Activated naive CD4-positive, alpha-beta T cell treated with anti-CD3 and anti-CD28 coated beads for 36 hours (primary cell): ENCODE results near the gene PRR36. TPM values are rescaled to one million over a fixed set of nuclear protein-coding genes. Genes with fewer than 3 reads are reported as not detected.

Source experiments
- CTCF ChIA-PET: fragments of 350-600 bp; sonication (Branson Sonifier 250); formaldehyde crosslinking; loops from one replicate; lab custom pipeline; 2021; ENCODE audit warnings: antibody characterized with exemption; lab: Charles Lee
- DNase-seq: peaks from one replicate; pipeline ENCODE4 v3.0.0-alpha.2; 2020
- H3K27ac Mint-ChIP-seq: one replicate; pipeline ENCODE4 v1.8.0; 2021; ENCODE audit warnings: mild to moderate bottlenecking, mixed read lengths
- H3K27me3 Mint-ChIP-seq: one replicate; pipeline ENCODE4 v1.8.0; 2021; ENCODE audit warnings: low read depth, mixed read lengths
- H3K36me3 Mint-ChIP-seq: one replicate; pipeline ENCODE4 v1.8.0; 2021; ENCODE audit warnings: low read depth, mixed read lengths
- H3K4me1 Mint-ChIP-seq: one replicate; pipeline ENCODE4 v1.8.0; 2021; ENCODE audit warnings: low read depth, mixed read lengths
- H3K4me3 Mint-ChIP-seq: one replicate; pipeline ENCODE4 v1.8.0; 2021; ENCODE audit warnings: mild to moderate bottlenecking, moderate library complexity, mixed read lengths
- H3K9me3 Mint-ChIP-seq: one replicate; pipeline ENCODE4 v1.8.0; 2021; ENCODE audit warnings: mixed read lengths
- intact Hi-C: fragments of 100-400 bp; cut with micrococcal nuclease; formaldehyde crosslinking; loops from one replicate; pipeline ENCODE4 v1.15.1; 2023
- total RNA-seq, 2 experiments: library from RNA; stranded (reverse); gene quantifications; one replicate each; pipeline ENCODE4 v1.2.3, GENCODE V29; 2021

Gene PRR36
- total RNA-seq, 2 experiments from 2014 or later = 0.07 to 0.12 TPM

DNA sequence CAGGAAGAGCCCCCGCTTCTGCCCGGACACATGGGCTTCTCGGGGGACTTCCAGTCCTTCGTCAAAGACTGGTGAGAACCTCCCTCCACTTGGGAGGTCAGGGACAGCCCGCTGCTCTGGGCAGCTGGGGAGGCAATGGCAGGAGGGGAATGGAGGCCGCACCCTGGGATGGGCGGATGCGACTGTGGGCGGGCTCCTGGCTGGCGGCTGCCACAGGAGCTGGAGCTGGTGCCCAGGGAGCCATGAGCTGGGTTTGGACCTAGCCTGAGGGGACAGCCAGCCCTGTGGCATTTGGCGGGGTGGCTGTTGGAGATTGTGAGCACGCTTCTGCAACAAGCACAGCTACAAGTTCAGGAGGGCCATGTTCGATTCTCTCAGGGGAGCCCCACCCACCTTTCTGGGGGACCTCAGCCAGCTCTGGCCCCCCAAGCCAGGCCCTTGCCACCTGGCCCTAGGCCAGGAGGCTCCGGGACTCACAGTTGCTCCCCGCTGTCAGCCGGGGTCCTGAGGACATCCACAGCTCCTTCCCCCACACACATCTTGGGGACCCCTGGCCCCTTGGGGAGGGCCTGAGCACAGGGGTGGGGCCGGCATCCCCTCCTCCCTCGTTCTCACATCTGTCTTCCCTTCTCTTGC lies 37.4 kb upstream of the PRR36 start:
- no peaks in the 10 kb centered on the region for H3K9me3 Mint-ChIP-seq
- peaks cover 12% of the 10 kb centered on the region for H3K36me3 Mint-ChIP-seq
- CTCF ChIA-PET = no interaction called here
- intact Hi-C loops = no loop called here
- peaks cover 9% of the 10 kb centered on the region for H3K4me1 Mint-ChIP-seq
- no peak for DNase-seq
- no peak overlapping the region for H3K4me3 Mint-ChIP-seq
- H3K27ac Mint-ChIP-seq = no peak overlapping the region
- H3K27me3 Mint-ChIP-seq = peaks cover 12% of the 10 kb centered on the region

DNA sequence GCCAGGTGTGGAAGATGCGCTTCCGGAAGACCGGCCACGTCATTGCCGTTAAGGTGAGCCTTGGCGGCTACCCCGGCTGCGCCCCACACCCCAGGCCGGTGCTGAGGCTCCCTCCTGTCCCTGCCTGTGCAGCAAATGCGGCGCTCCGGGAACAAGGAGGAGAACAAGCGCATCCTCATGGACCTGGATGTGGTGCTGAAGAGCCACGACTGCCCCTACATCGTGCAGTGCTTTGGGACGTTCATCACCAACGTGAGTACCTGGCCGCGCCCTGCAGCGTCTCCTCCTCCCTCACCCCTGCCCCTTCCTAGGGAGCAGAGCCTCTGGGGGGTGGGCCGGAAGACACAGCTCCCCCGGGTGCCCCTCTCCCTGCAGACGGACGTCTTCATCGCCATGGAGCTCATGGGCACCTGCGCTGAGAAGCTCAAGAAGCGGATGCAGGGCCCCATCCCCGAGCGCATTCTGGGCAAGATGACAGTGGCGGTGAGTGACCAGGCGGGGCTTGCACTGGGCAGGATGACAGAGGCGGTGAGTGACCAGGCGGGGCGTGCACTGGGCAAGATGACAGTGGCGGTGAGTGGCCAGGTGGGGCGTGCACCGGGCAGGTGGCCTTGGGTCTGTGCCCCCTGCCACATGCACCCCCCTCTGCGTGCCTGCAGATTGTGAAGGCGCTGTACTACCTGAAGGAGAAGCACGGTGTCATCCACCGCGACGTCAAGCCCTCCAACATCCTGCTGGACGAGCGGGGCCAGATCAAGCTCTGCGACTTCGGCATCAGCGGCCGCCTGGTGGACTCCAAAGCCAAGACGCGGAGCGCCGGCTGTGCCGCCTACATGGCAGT lies 36.4 kb upstream of the PRR36 start:
- no peaks in the 10 kb centered on the region for H3K9me3 Mint-ChIP-seq
- CTCF ChIA-PET = no interaction called here
- no peak for DNase-seq
- H3K27ac Mint-ChIP-seq = no peak overlapping the region
- H3K36me3 Mint-ChIP-seq = peaks cover 15% of the 10 kb centered on the region
- H3K4me1 Mint-ChIP-seq = peaks cover 14% of the 10 kb centered on the region
- no peak overlapping the region for H3K4me3 Mint-ChIP-seq
- intact Hi-C loops = no loop called here
- peaks cover 8% of the 10 kb centered on the region for H3K27me3 Mint-ChIP-seq

DNA sequence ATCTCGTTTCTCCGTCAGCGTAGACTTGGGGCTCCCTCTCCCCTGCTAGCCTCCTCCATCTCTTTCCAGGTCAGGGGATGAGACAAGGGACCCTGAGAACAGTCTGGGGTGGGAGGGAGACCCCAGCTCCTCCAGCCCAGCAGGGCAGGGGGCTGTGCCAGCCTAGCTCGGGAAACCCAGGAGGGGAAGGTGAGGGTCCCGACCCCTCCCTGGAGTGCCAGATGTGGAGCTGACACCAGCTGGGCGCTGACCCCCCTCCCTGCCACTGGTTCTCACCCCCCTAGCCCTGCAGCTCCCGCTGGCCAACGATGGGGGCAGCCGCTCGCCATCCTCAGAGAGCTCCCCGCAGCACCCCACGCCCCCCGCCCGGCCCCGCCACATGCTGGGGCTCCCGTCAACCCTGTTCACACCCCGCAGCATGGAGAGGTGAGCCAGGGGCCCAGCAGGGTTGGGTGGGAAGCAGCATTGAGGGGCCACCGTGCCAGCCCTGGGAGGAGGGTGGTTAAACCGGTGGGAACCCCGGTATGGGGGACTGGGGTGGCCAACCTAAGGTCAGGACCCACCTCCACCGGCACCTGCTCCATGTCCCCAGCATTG lies 35.4 kb upstream of the PRR36 start:
- H3K4me3 Mint-ChIP-seq = no peak overlapping the region
- H3K27me3 Mint-ChIP-seq = no peaks in the 10 kb centered on the region
- intact Hi-C loops = no loop called here
- peaks cover 20% of the 10 kb centered on the region for H3K36me3 Mint-ChIP-seq
- CTCF ChIA-PET = interaction anchor here (0.5 to 0.9 kb wide), 2 partner anchors 41 to 285 kb away, joined by 3 to 4 read pairs; no protein-coding TSS in a partner anchor
- no peaks in the 10 kb centered on the region for H3K9me3 Mint-ChIP-seq
- no peak overlapping the region for H3K27ac Mint-ChIP-seq
- DNase-seq = no peak
- H3K4me1 Mint-ChIP-seq = peaks cover 21% of the 10 kb centered on the region

DNA sequence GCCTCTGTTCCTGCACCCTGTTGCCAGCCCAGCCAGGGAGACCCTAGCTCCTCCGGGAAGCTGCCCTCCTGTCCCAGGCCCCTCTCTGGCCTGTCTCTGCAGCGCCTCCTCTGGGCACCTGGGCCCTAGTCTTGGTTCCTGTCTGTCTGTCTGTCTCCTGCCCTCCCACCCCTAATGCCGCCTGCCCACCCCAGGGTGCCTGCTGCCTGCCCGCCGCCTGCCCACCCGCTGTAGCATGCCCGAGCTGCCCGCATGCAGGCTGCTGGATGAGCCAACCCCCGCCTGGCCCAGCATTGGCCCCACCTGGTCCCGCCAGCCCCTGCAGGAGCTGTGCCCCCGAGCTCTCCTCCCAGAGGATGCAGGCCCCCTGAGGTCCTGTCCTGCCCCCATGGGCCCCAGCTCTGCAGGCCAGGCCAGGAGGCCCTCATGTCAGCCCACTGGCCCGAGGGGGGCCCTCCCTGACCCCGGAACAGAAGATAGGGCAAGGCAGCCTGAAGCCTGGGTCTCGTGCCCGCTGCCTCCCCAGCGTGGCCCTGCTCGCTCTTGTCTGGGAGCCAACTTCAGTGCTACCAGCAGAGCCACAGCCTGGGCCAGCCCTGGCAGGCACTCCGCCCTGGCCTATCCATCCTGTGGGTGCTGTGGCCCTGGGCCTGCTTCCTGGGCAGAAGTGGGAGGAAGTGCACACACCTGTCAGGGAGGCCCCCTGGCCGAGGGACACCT lies 34.7 kb upstream of the PRR36 start:
- CTCF ChIA-PET = interaction anchor here (0.9 kb wide), 1 partner anchor 40 kb away, joined by 4 read pairs; no protein-coding TSS in a partner anchor
- no peak for DNase-seq
- no peaks in the 10 kb centered on the region for H3K27me3 Mint-ChIP-seq
- no peak overlapping the region for H3K27ac Mint-ChIP-seq
- H3K4me1 Mint-ChIP-seq = peaks cover 21% of the 10 kb centered on the region
- intact Hi-C loops = no loop called here
- H3K9me3 Mint-ChIP-seq = no peaks in the 10 kb centered on the region
- H3K36me3 Mint-ChIP-seq = peaks cover 20% of the 10 kb centered on the region
- no peak overlapping the region for H3K4me3 Mint-ChIP-seq

DNA sequence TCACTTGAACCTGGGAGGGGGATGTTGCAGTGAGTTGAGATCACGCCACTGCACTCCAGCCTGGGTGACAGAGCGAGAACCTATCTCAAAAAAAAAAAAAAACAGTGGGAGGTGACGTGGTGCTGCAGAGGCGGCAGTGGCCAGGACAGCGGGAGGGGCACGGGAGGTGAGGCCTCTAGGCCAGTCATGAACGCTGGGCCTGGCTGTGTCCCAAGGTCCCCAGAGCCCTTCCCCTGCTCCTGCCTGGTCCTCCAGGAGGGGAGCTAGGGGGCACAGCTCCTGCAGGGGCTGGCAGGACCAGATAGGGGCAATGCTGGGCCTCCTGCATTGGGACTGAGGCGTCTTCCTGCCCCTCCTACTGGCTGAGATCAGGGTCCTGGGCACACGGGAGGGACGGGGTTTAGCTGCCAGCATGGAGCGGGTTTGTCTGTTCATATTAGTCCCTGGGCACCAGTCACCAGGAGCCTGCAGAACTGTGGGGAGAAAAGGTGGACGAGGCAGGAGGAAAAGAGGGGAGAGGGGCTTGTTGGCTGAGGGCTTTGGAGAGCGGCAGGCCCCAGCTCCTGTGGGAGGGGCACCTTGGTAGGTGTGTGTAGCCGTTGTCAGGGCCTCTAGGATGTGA lies 34.0 kb upstream of the PRR36 start:
- Mint-ChIP-seq H3K9me3 (no peaks in the 10 kb centered on the region), H3K4me3 (no peak overlapping the region), H3K27ac (no peak overlapping the region), H3K4me1 (peaks cover 21% of the 10 kb centered on the region), H3K36me3 (peaks cover 22% of the 10 kb centered on the region), H3K27me3 (no peaks in the 10 kb centered on the region)
- intact Hi-C loops = no loop called here
- DNase-seq = no peak
- CTCF ChIA-PET = interaction anchor here (0.9 kb wide), 1 partner anchor 40 kb away, joined by 4 read pairs; no protein-coding TSS in a partner anchor

DNA sequence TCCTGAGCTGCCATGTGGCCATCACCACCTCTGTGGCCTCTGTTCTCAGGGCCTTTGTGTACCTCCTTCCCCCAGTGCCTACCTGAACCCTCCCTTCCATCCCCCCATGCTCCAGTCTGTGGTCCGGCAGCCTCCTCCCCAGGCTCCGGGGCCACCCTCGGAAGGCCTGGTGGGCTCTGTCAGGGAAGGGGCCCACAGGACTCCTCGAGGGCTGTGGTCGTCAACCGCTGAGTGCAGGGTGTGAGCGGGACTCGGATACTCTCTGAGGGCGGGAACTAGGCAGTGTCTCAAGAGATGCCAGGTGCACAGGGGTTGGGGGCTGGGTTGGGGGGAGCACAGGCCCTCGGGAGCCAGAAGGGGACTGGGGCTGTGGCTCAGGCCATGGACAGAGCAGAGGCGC lies 33.4 kb upstream of the PRR36 start:
- intact Hi-C loops = no loop called here
- CTCF ChIA-PET = no interaction called here
- Mint-ChIP-seq H3K36me3 (peaks cover 20% of the 10 kb centered on the region), H3K4me1 (peaks cover 22% of the 10 kb centered on the region), H3K9me3 (no peaks in the 10 kb centered on the region), H3K27ac (peak overlapping the region; percentile 53), H3K4me3 (no peak overlapping the region), H3K27me3 (no peaks in the 10 kb centered on the region)
- no peak for DNase-seq

DNA sequence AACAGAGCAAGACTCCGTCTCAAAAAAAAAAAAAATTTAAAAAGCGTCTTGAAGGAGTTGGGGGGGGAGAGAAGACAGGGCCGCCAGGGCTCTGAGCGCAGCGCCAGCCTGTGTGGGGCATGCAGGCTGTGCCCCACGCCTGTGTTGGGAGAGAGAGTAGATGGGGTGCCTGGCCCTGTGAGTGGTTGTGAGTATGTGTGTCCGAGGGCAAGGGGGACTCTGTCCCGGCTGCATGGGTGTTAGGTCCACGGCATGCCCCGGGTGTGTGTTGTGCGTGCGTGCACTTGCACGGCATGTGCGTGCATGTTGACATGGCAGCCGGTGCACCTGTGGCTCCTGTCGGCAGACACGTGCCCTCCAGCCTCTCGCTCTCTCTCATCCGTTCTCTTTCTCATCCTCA lies 32.9 kb upstream of the PRR36 start:
- intact Hi-C loops = no loop called here
- Mint-ChIP-seq H3K4me3 (no peak overlapping the region), H3K9me3 (no peaks in the 10 kb centered on the region), H3K27ac (peak overlapping the region; percentile 53), H3K4me1 (peaks cover 24% of the 10 kb centered on the region), H3K27me3 (no peaks in the 10 kb centered on the region), H3K36me3 (peaks cover 19% of the 10 kb centered on the region)
- CTCF ChIA-PET = interaction anchor here (0.6 kb wide), 1 partner anchor 343 kb away, joined by 3 read pairs; no protein-coding TSS in a partner anchor
- no peak for DNase-seq

DNA sequence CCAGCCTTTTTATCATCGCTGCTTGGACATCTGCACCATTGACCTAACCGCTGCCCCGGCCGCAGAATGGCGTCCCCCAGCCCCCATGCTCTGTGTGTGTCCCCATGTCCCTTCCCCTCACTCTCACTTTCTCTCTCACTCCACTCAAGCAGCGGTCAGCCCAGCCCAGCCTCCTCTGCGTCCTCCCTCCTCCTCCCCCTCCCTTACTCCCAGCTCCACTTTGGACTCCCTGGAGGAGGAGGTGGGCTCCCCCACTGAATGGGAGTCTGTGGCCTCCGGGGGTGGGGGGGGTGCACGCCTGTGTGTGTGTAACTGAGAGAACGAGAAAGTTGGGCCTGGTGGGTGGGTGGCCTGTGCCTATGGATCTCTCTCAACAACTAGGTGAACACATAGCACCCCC lies 31.7 kb upstream of the PRR36 start:
- H3K27ac Mint-ChIP-seq = no peak overlapping the region
- intact Hi-C loops = no loop called here
- H3K9me3 Mint-ChIP-seq = no peaks in the 10 kb centered on the region
- H3K4me1 Mint-ChIP-seq = peaks cover 24% of the 10 kb centered on the region
- no peaks in the 10 kb centered on the region for H3K27me3 Mint-ChIP-seq
- DNase-seq = no peak
- CTCF ChIA-PET = no interaction called here
- H3K4me3 Mint-ChIP-seq = peak overlapping the region; percentile 66
- peaks cover 16% of the 10 kb centered on the region for H3K36me3 Mint-ChIP-seq

DNA sequence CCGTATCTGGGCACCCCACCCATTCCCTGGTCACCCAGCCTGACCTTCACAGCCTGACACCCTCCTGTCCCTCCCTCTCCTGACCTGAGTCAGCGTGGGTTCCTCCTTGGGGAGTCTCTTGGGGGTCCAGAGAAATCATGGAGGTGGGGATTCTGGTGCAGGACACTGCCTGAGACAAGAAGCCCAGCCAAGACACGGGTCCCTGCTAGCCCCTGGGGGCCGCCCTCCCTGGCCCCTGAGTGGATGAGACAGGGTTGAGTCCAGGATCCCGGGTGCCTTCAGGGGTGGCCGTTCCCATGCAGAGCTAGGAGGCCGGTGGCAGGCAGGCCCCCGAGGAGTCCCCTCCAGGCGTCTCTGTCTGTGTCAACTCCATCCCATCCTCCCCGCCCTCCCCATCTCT lies 31.1 kb upstream of the PRR36 start:
- no peaks in the 10 kb centered on the region for H3K9me3 Mint-ChIP-seq
- CTCF ChIA-PET = no interaction called here
- intact Hi-C loops = no loop called here
- no peaks in the 10 kb centered on the region for H3K27me3 Mint-ChIP-seq
- H3K4me3 Mint-ChIP-seq = peak overlapping the region; percentile 80
- peaks cover 24% of the 10 kb centered on the region for H3K4me1 Mint-ChIP-seq
- no peak for DNase-seq
- peaks cover 11% of the 10 kb centered on the region for H3K36me3 Mint-ChIP-seq
- H3K27ac Mint-ChIP-seq = no peak overlapping the region

DNA sequence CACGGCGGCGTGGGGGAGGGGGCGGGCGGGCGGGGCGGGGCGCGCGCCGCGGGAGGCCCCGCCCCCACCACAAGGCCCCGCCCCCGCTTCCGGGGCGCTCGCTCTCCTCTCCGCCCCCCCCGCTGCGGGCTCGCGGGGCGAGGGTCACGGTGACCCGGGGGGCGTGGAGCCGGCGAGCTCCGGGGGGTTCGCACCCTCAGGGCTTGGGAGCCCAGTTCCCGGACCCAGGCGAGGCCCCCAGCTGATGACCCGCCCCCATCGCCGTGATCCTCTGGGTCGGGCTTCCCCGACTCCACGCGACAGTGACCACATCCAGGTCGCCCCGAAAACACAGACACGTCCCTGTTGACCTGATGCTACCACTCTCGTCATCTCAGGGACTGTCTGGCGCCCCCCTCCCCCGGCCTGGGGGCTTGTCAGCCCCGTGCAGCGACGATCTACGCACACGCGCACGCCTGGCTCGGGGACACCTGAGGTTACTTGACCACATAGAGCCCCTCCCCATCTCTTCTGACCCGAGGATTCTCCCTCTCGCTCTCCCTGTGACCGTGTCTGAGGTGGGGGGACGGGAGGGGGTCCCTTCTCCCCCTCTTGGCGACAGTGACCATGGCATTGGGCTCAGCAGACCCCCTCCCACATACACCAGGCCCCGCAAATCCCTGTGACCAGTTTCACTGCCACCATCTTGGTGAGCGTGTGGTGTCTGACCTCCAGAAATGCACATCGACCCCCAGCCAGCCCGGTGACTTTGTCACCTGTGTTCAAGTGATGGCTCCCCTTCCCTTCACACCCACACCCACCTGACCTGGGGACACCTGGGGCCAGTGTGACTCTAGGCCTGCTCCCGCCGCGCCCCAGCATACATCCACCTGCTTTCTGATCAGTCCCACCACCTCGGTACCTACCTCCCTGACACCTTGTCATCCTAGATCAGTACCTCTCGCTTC lies 30.2 kb upstream of the PRR36 start:
- intact Hi-C loops = no loop called here
- peaks cover 24% of the 10 kb centered on the region for H3K4me1 Mint-ChIP-seq
- peak overlapping the region; percentile 88 for H3K4me3 Mint-ChIP-seq
- peak; percentile 69 for DNase-seq
- H3K27me3 Mint-ChIP-seq = no peaks in the 10 kb centered on the region
- CTCF ChIA-PET = interaction anchor here (0.6 to 1.6 kb wide), 7 partner anchors 12 to 695 kb away, joined by 3 to 10 read pairs (median 3); no protein-coding TSS in a partner anchor
- H3K9me3 Mint-ChIP-seq = no peaks in the 10 kb centered on the region
- H3K27ac Mint-ChIP-seq = peak overlapping the region; percentile 81
- H3K36me3 Mint-ChIP-seq = peaks cover 10% of the 10 kb centered on the region
